ENCODE measurements around the gene USP24.

DNA sequence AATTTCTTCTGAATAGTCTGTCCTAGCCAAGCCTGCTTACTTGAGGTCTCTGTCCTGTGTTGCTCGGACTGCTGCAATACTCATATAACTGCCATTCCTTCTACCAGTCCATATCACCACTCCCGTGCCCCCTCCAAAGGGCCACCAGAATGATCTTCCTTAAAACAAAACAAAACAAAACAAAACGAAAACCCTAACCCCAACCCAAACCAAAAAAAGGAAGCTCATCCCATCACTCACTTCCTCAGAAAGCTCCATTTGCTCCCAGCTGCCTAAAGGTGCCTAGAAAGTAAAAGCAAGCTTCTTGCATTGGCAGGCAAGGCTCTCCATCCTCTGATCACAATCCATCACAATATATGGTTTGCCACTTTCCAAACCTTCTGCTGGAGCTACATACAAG, 20.3 kb downstream of the USP24 start:
- TF ChIP-seq, protein P1, sequence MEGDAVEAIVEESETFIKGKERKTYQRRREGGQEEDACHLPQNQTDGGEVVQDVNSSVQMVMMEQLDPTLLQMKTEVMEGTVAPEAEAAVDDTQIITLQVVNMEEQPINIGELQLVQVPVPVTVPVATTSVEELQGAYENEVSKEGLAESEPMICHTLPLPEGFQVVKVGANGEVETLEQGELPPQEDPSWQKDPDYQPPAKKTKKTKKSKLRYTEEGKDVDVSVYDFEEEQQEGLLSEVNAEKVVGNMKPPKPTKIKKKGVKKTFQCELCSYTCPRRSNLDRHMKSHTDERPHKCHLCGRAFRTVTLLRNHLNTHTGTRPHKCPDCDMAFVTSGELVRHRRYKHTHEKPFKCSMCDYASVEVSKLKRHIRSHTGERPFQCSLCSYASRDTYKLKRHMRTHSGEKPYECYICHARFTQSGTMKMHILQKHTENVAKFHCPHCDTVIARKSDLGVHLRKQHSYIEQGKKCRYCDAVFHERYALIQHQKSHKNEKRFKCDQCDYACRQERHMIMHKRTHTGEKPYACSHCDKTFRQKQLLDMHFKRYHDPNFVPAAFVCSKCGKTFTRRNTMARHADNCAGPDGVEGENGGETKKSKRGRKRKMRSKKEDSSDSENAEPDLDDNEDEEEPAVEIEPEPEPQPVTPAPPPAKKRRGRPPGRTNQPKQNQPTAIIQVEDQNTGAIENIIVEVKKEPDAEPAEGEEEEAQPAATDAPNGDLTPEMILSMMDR (IDR thresholded peaks at IDR 0.05): no peak
- TF ChIP-seq POLR2A (IDR thresholded peaks at IDR 0.05): no peak
